Smooth muscle cell (in vitro differentiated cells): Measurements from ENCODE around the gene TREM2. TPM values are rescaled to one million over a fixed set of nuclear protein-coding genes. Genes with fewer than 3 reads are reported as not detected.

Experiments used
- DNase-seq: peaks from one replicate; lab custom pipeline; 2025; ENCODE audit not compliant: unreplicated experiment; lab: John Stamatoyannopoulos, UW
- H2AFZ ChIP-seq: fragments of 200-600 bp; sonication (generic); 2 replicates; pipeline ENCODE4 v1.6.0; 2016; ENCODE audit warnings: antibody characterized with exemption, low read depth, mild to moderate bottlenecking
- H3F3A ChIP-seq: fragments of 200-600 bp; sonication (generic); 2 replicates; pipeline ENCODE4 v1.6.0; 2017; ENCODE audit warnings: antibody characterized with exemption, low read depth
- H3K27ac ChIP-seq: fragments of 200-600 bp; sonication (generic); 2 replicates; pipeline ENCODE4 v1.5.1; 2016; ENCODE audit warnings: low read depth, mild to moderate bottlenecking
- H3K27me3 ChIP-seq: fragments of 200-600 bp; sonication (generic); 2 replicates; pipeline ENCODE4 v1.6.1; 2016; ENCODE audit warnings: low read depth, mild to moderate bottlenecking
- H3K36me3 ChIP-seq: fragments of 200-600 bp; sonication (generic); 2 replicates; pipeline ENCODE4 v1.5.1; 2016; ENCODE audit warnings: low read depth
- H3K4me1 ChIP-seq: fragments of 200-600 bp; sonication (generic); 2 replicates; pipeline ENCODE4 v1.5.1; 2016; ENCODE audit warnings: low read depth
- H3K4me2 ChIP-seq: fragments of 200-600 bp; sonication (generic); 2 replicates; pipeline ENCODE4 v1.6.0; 2016; ENCODE audit warnings: mild to moderate bottlenecking
- H3K4me3 ChIP-seq: fragments of 200-600 bp; sonication (generic); 2 replicates; pipeline ENCODE4 v1.5.1; 2016; ENCODE audit warnings: mild to moderate bottlenecking
- H3K79me2 ChIP-seq: fragments of 200-600 bp; sonication (generic); 2 replicates; pipeline ENCODE4 v1.6.0; 2016; ENCODE audit warnings: low read depth, mild to moderate bottlenecking
- H3K9ac ChIP-seq: fragments of 200-600 bp; sonication (generic); 2 replicates; pipeline ENCODE4 v1.6.0; 2016; ENCODE audit warnings: low read depth
- H3K9me3 ChIP-seq: fragments of 200-600 bp; sonication (generic); replicated peaks from 2 replicates; pipeline ENCODE4 v1.5.1; 2016; ENCODE audit warnings: low read depth
- H4K20me1 ChIP-seq: fragments of 200-600 bp; sonication (generic); 2 replicates; pipeline ENCODE4 v1.6.0; 2016; ENCODE audit warnings: low read depth
- WGBS: methylation state at CpG from one replicate; pipeline ENCODE4 v1.1.7; 2016; ENCODE audit warnings: low lambda C conversion rate; 5-methylcytosine and 5-hydroxymethylcytosine counted together
- polyA plus RNA-seq: library from polyadenylated mRNA; unstranded; fragments of >200 nt; fragmentation: Nextera tagmentation; extraction: Ambion mirVana; gene quantifications from 2 replicates; pipeline ENCODE4 v1.2.1, GENCODE V29; 2016
- total RNA-seq: library from RNA; depleted of rRNA; stranded (reverse); fragments of >200 nt; gene quantifications from 2 replicates; pipeline ENCODE4 v1.2.3, GENCODE V29; 2014
- TF ChIP-seq, protein P1 (sequence below): fragments of 200-600 bp; sonication (generic); IDR thresholded peaks from 2 replicates; pipeline ENCODE4 v1.5.1; 2017; ENCODE audit warnings: borderline replicate concordance, mild to moderate bottlenecking, antibody characterized with exemption; ENCODE audit not compliant: insufficient read depth, poor library complexity, severe bottlenecking

Gene TREM2
- total RNA-seq, result not detected in 2 replicates
- polyA plus RNA-seq, result 0.24 TPM in 1 of 2 replicates, not detected in the other

DNA sequence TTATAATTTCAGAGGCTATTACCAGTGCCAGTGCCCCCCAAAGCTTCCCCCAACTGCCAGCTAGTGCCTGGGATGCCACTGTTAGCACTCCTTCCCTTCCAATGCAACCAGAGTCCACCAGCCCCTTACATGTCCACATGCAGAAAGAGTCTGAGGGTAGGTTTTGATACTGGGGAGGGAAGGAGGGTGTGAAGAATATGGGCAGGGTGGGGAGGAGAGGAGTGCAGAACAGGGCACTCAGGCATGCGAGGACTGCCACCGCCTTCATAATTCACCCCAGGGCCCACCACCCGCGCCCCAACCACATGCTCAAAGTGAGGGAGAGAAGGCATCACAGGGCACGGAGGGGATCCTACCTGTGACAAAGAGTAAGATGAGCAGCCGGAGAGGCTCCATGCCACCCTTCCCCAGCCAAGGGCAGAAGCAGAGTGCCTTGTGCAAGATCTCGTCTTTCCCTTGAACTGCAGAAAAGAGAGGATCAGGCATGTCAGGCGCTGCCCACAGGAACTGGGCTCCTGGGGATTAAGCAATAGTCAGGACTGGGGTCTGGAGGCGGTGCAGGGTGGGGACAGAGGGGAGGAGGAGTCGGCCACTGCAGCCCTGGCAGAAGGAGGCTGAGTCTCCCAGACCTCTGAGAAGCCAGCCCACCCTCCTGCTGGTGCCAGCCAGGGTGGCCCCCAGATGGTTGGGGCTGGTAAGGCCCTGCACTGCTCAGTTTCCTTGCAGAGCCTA lies at the start of gene TREM2:
Gene TREM2, minus strand, starts transcription at position 430 of the 732 bp plus-strand sequence. Its CDS starts 34 bp downstream, at position 396.
- no peaks in the 10 kb centered on the region for H4K20me1 ChIP-seq
- no peak within 1 kb of the TSS for H3K4me2 ChIP-seq
- no peak for DNase-seq
- no peak within 1 kb of the TSS for H3K9ac ChIP-seq
- no peaks in the 10 kb centered on the region for H3K36me3 ChIP-seq
- H3F3A ChIP-seq, result no peaks in the 10 kb centered on the region
- TF ChIP-seq, protein P1, sequence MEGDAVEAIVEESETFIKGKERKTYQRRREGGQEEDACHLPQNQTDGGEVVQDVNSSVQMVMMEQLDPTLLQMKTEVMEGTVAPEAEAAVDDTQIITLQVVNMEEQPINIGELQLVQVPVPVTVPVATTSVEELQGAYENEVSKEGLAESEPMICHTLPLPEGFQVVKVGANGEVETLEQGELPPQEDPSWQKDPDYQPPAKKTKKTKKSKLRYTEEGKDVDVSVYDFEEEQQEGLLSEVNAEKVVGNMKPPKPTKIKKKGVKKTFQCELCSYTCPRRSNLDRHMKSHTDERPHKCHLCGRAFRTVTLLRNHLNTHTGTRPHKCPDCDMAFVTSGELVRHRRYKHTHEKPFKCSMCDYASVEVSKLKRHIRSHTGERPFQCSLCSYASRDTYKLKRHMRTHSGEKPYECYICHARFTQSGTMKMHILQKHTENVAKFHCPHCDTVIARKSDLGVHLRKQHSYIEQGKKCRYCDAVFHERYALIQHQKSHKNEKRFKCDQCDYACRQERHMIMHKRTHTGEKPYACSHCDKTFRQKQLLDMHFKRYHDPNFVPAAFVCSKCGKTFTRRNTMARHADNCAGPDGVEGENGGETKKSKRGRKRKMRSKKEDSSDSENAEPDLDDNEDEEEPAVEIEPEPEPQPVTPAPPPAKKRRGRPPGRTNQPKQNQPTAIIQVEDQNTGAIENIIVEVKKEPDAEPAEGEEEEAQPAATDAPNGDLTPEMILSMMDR, result no peak
- no peak within 1 kb of the TSS for H2AFZ ChIP-seq
- H3K27me3 ChIP-seq, result no peaks in the 10 kb centered on the region
- no peak within 1 kb of the TSS for H3K4me3 ChIP-seq
- H3K9me3 ChIP-seq, result no peaks in the 10 kb centered on the region
- H3K79me2 ChIP-seq, result no peaks in the 10 kb centered on the region
- H3K4me1 ChIP-seq, result no peaks in the 10 kb centered on the region
- 77% methylated on average over 10 of the region's 10 CpGs for WGBS
- no peak within 1 kb of the TSS for H3K27ac ChIP-seq

DNA sequence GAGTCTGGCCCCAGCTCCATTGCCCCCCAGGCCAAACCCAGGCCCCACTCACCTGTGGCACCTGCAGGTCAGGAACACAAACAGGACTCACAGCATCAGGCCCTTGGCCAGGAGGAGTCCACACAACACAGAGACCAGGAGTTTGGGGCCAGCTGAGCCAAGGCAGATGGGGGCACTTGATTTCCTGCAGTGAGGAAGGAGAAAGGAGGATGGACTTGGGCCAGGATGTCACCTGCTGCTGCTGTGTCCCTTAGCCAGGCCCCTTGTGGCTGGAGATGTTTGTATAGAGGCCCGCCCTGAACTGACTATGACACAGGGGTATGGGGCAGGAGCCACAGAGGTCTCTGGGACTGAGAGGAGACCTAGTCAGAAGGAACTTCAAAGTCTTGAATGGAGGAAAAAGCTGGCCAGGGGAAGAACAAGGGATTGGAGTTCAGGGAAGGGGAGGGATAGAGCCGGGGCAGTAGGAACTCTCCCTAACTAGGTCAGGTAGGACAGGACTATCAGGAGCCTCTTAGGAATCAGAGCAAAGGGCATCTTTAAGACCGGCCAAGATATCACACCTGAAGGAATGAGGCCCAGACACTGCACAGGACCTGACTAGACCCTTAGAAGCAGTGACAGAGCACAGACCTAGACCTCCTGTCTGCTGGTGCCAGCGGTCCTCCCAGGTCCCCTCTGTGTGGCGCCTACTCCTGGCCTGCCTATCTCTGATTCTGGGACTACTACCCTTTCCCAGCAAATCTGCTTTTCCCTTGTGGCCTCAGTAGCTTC lies 46.8 kb upstream of the TREM2 start:
- Histone ChIP-seq H3K9me3 (no peaks in the 10 kb centered on the region), H3K4me1 (no peaks in the 10 kb centered on the region), H3K27ac (no peak overlapping the region), H4K20me1 (no peaks in the 10 kb centered on the region), H3K9ac (no peak overlapping the region), H3K27me3 (peaks cover 49% of the 10 kb centered on the region), H3K4me3 (no peak overlapping the region), H2AFZ (no peak overlapping the region), H3F3A (no peaks in the 10 kb centered on the region), H3K36me3 (no peaks in the 10 kb centered on the region), H3K79me2 (no peaks in the 10 kb centered on the region), H3K4me2 (no peak overlapping the region)
- 91% methylated on average over 5 of the region's 5 CpGs for WGBS
- no peak for DNase-seq
- TF ChIP-seq, protein P1, result no peak

DNA sequence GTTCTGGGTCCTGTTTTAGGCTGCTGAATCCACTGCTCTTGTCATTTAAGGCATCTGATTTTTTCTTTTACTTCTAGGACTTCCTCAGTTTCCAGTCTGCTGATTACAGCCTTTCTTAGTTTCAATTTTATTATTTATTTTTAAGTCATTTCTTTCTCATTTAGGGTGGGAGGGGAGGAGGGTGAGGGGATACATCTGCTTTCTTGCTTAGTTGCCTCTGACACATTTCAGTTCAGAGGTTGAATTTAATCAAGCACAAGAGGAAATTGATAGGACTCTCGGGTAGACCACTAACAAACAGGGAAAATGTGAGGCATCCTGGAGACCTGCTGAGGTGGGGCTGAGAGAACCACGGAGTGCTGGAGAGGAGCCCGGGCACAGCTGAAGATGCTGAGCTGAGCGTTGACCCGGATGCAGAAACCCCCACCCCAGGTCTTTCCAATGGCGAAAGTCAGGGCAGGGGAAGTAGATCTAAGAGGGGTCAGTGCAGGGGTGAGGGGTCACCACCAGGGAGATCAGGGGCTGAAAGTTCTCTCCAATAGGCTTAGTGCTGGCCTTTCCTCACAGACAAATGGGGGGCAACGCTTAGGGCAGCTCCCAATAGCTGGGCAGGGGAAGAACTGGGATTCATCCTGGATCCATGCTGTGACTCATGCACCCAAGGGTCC lies 45.7 kb upstream of the TREM2 start:
- Histone ChIP-seq H3K4me2 (no peak overlapping the region), H3K27me3 (peaks cover 37% of the 10 kb centered on the region), H2AFZ (no peak overlapping the region), H3K27ac (no peak overlapping the region), H3K4me3 (no peak overlapping the region), H3K4me1 (no peaks in the 10 kb centered on the region), H3K36me3 (no peaks in the 10 kb centered on the region), H3K9me3 (no peaks in the 10 kb centered on the region), H3F3A (no peaks in the 10 kb centered on the region), H4K20me1 (no peaks in the 10 kb centered on the region), H3K9ac (no peak overlapping the region), H3K79me2 (no peaks in the 10 kb centered on the region)
- TF ChIP-seq, protein P1, result no peak
- WGBS, result 90% methylated on average over 7 of the region's 7 CpGs
- DNase-seq, result no peak
